PC-3 (cell line): ENCODE results near the gene TADA2A. TPM values are rescaled to one million over a fixed set of nuclear protein-coding genes. Genes with fewer than 3 reads are reported as not detected.

Experiments
- ATAC-seq: fragments of 200-7000 bp; cut with Tn5 transposase; 2 replicates; pipeline ENCODE4 v1.9.1; 2020; ENCODE audit warnings: mild to moderate bottlenecking, moderate library complexity
- BruUV-seq: library from RNA; stranded (reverse); fragments of 400-500 nt; replicated peaks from 2 replicates; lab custom pipeline; 2021; lab: Mats Ljungman, UMichigan
- CTCF ChIA-PET: fragments of 300-600 bp; sonication (Branson Sonifier 250); formaldehyde crosslinking; loops from one replicate; lab custom pipeline; 2022; ENCODE audit warnings: antibody characterized with exemption; lab: Charles Lee
- POLR2A ChIA-PET: fragments of 300-600 bp; sonication (Branson Sonifier 250); formaldehyde crosslinking; loops from one replicate; lab custom pipeline; 2022; ENCODE audit warnings: antibody characterized with exemption; ENCODE audit not compliant: unreplicated experiment; lab: Charles Lee
- DNase-seq: peaks from one replicate; pipeline ENCODE4 v3.0.0-alpha.2; 2015
- H2AFZ ChIP-seq: fragments of 300-600 bp; sonication (generic); 2 replicates; pipeline ENCODE4 v1.6.0; 2016; ENCODE audit warnings: antibody characterized with exemption, low read length
- H3F3A ChIP-seq: fragments of 300-600 bp; sonication (generic); one replicate; pipeline ENCODE4 v1.6.0; 2017; ENCODE audit warnings: antibody characterized with exemption, low read length, control low read depth, mild to moderate bottlenecking; ENCODE audit not compliant: unreplicated experiment
- H3K27ac ChIP-seq: fragments of 300-600 bp; sonication (generic); 2 replicates; pipeline ENCODE4 v1.5.1; 2016; ENCODE audit warnings: mild to moderate bottlenecking, low read length
- H3K27me3 ChIP-seq: fragments of 300-600 bp; sonication (generic); 2 replicates; pipeline ENCODE4 v1.6.1; 2016; ENCODE audit warnings: low read length, mixed read lengths
- H3K36me3 ChIP-seq: fragments of 300-600 bp; sonication (generic); 2 replicates; pipeline ENCODE4 v1.6.1; 2016; ENCODE audit warnings: low read depth, mixed run types, low read length, mixed read lengths
- H3K4me1 ChIP-seq: fragments of 300-600 bp; sonication (generic); 2 replicates; pipeline ENCODE4 v1.5.1; 2016; ENCODE audit warnings: low read length; ENCODE audit not compliant: insufficient read depth
- H3K4me2 ChIP-seq: fragments of 300-600 bp; sonication (generic); 2 replicates; pipeline ENCODE4 v1.6.0; 2016; ENCODE audit warnings: low read length
- H3K4me3 ChIP-seq: fragments of 300-600 bp; sonication (generic); 2 replicates; pipeline ENCODE4 v1.5.1; 2016; ENCODE audit warnings: mild to moderate bottlenecking, low read length, mixed read lengths
- H3K79me2 ChIP-seq: fragments of 300-600 bp; sonication (generic); 2 replicates; pipeline ENCODE4 v1.6.1; 2017; ENCODE audit warnings: low read length, mixed read lengths
- H3K9ac ChIP-seq: fragments of 300-600 bp; sonication (generic); 2 replicates; pipeline ENCODE4 v1.6.0; 2016; ENCODE audit warnings: mild to moderate bottlenecking, low read length
- H3K9me2 ChIP-seq: fragments of 300-600 bp; sonication (generic); replicated peaks from 2 replicates; pipeline ENCODE4 v1.6.1; 2016; ENCODE audit warnings: mixed run types, low read length, mixed read lengths
- H3K9me3 ChIP-seq: fragments of 300-600 bp; sonication (generic); 2 replicates; pipeline ENCODE4 v1.6.1; 2016; ENCODE audit warnings: low read length, mixed read lengths
- H4K20me1 ChIP-seq: fragments of 300-600 bp; sonication (generic); 2 replicates; pipeline ENCODE4 v1.6.1; 2016; ENCODE audit warnings: low read length, mixed read lengths
- CTCF ChIP-seq: fragments of 300-600 bp; sonication (generic); conservative IDR thresholded peaks from 2 replicates; pipeline ENCODE4 v1.5.1; 2017; ENCODE audit warnings: antibody characterized with exemption, low read depth, mild to moderate bottlenecking, low read length
- EZH2 ChIP-seq: fragments of 300-600 bp; sonication (generic); IDR thresholded peaks from one replicate; pipeline ENCODE4 v1.6.1; 2017; ENCODE audit warnings: antibody characterized with exemption, mild to moderate bottlenecking, low read length; ENCODE audit not compliant: unreplicated experiment
- EZH2phosphoT487 ChIP-seq: fragments of 300-600 bp; sonication (generic); IDR thresholded peaks from 2 replicates; pipeline ENCODE4 v1.6.1; 2018; ENCODE audit warnings: mild to moderate bottlenecking, antibody characterized with exemption, low read length, borderline replicate concordance
- intact Hi-C: fragments of 100-400 bp; cut with micrococcal nuclease; formaldehyde crosslinking; loops from 2 replicates; pipeline ENCODE4 v1.9.0; 2023
- total RNA-seq: library from RNA; depleted of rRNA; stranded (reverse); fragments of >200 nt; gene quantifications from 2 replicates; pipeline ENCODE4 v1.2.3, GENCODE V29; 2014

TADA2A gene
- total RNA-seq, 1 experiment from 2014 or later: 16.5 TPM

- BruUV-seq: no TSS peak
- CTCF ChIA-PET: interaction anchor here (0.5 to 1.1 kb wide), 2 partner anchors 14 to 79 kb away, joined by 3 to 5 read pairs; no protein-coding TSS in a partner anchor
These were observed 47.6 kb upstream of the TADA2A start for GRCh38 chr17:37358830-37359681.

GRCh38 chr17:37359682-37360188 is 47.0 kb upstream of the TADA2A start:
- H3K27me3 ChIP-seq: no peaks in the 10 kb centered on the region
- peak overlapping the region; percentile 77 for H3K27ac ChIP-seq
- DNase-seq (no peak), ATAC-seq (no peak)
- H3K4me2 ChIP-seq: peak overlapping the region; percentile 85
- H3F3A ChIP-seq: no peaks in the 10 kb centered on the region
- H3K36me3 ChIP-seq: no peaks in the 10 kb centered on the region
- intact Hi-C loops: no loop called here
- TSS peak; percentile 93 for BruUV-seq
- H3K4me1 ChIP-seq: peaks cover 27% of the 10 kb centered on the region
- no peaks in the 10 kb centered on the region for H3K9me2 ChIP-seq
- peak overlapping the region; percentile 98 for H3K9ac ChIP-seq
- TF ChIP-seq EZH2: no peak
- no peak for TF ChIP-seq EZH2phosphoT487
- no peak for TF ChIP-seq CTCF
- ChIA-PET CTCF (no interaction called here), POLR2A (interaction anchor here (0.6 kb wide), 1 partner anchor 312 kb away, joined by 7 read pairs; no protein-coding TSS in a partner anchor)
- H3K4me3 ChIP-seq: peak overlapping the region; percentile 85; the same call in 1 of the 2 replicates
- no peaks in the 10 kb centered on the region for H3K9me3 ChIP-seq
- H2AFZ ChIP-seq: peak overlapping the region; percentile 72; the same call in 1 of the 2 replicates
- H4K20me1 ChIP-seq: peaks cover 17% of the 10 kb centered on the region
- peaks cover 41% of the 10 kb centered on the region for H3K79me2 ChIP-seq

More at GRCh38 chr17:37358830-37359681, 47.6 kb upstream of the TADA2A start:
- H3K4me3 ChIP-seq: peak overlapping the region; percentile 85
- H3K4me2 ChIP-seq: peak overlapping the region; percentile 85
- peaks cover 48% of the 10 kb centered on the region for H3K79me2 ChIP-seq
- H3K27ac ChIP-seq: peak overlapping the region; percentile 77
- H3K9me3 ChIP-seq: no peaks in the 10 kb centered on the region
- ATAC-seq: peak; percentile 85
- no peaks in the 10 kb centered on the region for H3F3A ChIP-seq
- no peaks in the 10 kb centered on the region for H3K36me3 ChIP-seq
- H3K27me3 ChIP-seq: no peaks in the 10 kb centered on the region
- no peaks in the 10 kb centered on the region for H3K9me2 ChIP-seq
- peak; percentile 88 for DNase-seq
- TF ChIP-seq EZH2 (no peak), CTCF (no peak), EZH2phosphoT487 (no peak)
- intact Hi-C loops: no loop called here
- peak overlapping the region; percentile 98 for H3K9ac ChIP-seq
- H3K4me1 ChIP-seq: peaks cover 32% of the 10 kb centered on the region
- H4K20me1 ChIP-seq: peaks cover 23% of the 10 kb centered on the region
- POLR2A ChIA-PET: interaction anchor here (0.5 to 0.7 kb wide), 3 partner anchors 37 to 311 kb away, joined by 4 to 7 read pairs (median 6); no protein-coding TSS in a partner anchor
- peak overlapping the region; percentile 72 for H2AFZ ChIP-seq
